ENCODE data around the gene MSI1. TPM values are rescaled to one million over a fixed set of nuclear protein-coding genes. Genes with fewer than 3 reads are reported as not detected.
A peak's percentile ranks its signal among the peaks of the same experiment; 100 is the strongest.

MSI1 gene
- total and polyA plus RNA-seq, 3 experiments from 2014 or later, result 0.22 TPM; not detected in 1

DNA sequence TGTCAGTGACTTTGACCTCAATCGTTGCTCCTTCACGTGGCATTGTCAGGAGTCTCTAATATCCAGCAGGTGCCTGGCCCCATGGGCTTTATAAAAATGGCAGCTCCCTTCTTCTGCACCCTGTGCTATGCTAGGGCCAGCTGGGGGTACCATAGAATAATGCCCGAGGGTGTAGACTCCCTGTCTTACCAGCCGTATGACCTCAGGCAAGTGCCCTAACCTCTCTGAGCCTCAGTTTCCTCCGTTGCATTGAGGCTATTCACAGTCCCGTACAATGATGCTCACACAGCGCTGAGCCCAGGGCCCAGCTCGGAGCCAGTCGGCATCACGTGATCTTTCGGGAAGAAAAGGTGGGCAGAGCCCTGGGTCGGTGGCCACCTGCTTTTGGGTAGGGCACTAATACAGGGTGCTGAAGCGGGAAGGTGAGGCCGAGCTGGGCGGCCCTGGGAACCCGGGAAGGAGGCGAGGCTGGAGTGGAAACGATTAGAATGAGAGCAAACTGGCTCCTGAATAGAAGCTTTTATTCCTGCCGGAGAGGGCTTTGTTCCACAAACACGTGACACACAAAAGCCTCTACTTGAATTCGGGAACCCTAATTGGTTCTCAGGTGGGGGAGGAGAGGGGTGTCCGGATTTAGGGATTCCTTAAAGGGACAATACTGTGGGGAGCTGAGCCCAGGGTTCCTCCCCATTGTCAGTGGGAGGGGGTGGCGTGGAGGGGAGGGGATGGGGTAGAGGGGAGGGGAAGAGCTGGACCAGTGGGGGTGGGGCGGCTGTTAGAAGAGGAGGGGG is 19.9 kb upstream of the MSI1 start:
- no peak overlapping the region for H3K4me3 ChIP-seq (ENCODE audit: low read length)
- H3K4me1 Mint-ChIP-seq, result peaks cover 6 to 8% (median 6%) of the 10 kb centered on the region in 3 donors
- no peaks in the 10 kb centered on the region for H3K4me1 ChIP-seq (ENCODE audit: insufficient read depth, low read length)
- ChIA-PET CTCF (no interaction called here), POLR2A (no interaction called here)
- H3K27me3 ChIP-seq (ENCODE audit: insufficient read depth, low read length, poor library complexity, severe bottlenecking), result peaks cover 7% of the 10 kb centered on the region
- no peaks in the 10 kb centered on the region for H3K9me3 Mint-ChIP-seq
- DNase-seq, result no peak
- H3K36me3 Mint-ChIP-seq, result no peaks in the 10 kb centered on the region
- peak overlapping the region in 1 of 8 donors; percentile 43 for H3K27ac Mint-ChIP-seq
- no peak overlapping the region for H3K4me3 Mint-ChIP-seq
- no peak overlapping the region for H3K27ac ChIP-seq (ENCODE audit: low read depth, low read length)
- H3K9me3 ChIP-seq (ENCODE audit: low read length), result no peaks in the 10 kb centered on the region
- H3K27me3 Mint-ChIP-seq, result peaks cover 27 to 37% of the 10 kb centered on the region in 2 donors
- no peaks in the 10 kb centered on the region for H3K36me3 ChIP-seq (ENCODE audit: insufficient read depth, low read length)

DNA sequence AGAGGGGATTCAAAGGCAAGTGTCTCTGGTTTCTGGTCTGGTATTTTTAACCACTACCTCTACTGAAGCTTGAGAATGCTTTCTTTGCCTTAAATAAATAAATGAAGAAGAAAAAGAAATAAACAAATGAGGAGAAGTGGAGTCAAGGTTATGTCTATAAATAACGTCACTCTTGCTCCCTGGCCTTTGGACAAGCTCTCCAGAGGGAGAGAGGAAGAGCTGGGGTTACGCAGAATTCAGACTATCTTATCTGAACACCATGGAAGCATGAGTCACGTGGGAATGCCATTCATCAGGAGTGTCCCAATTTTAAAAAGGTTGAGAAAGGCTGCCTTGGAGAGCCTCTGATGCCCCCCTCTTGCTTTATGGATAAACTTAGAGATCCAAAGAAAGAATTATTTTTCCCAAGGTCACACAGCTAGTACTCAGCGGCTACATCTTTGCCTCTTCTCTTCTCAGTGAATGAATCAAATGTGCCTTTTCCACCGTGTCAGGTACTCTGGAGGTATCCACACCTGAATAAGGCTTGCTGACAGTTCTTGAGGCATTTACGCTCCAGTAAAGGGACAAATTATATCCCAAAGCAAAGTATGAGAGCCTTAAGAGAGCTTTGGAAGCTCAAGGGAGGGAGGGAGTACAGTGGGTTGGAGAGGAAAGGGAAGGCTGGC is 12.9 kb upstream of the MSI1 start:
- Histone ChIP-seq H3K27ac (ENCODE audit: low read depth, low read length) (no peak overlapping the region), H3K9me3 (ENCODE audit: low read length) (no peaks in the 10 kb centered on the region), H3K4me3 (ENCODE audit: low read length) (no peak overlapping the region), H3K27me3 (ENCODE audit: insufficient read depth, low read length, poor library complexity, severe bottlenecking) (no peaks in the 10 kb centered on the region), H3K36me3 (ENCODE audit: insufficient read depth, low read length) (no peaks in the 10 kb centered on the region), H3K4me1 (ENCODE audit: insufficient read depth, low read length) (no peaks in the 10 kb centered on the region)
- POLR2A ChIA-PET, result no interaction called here
- CTCF ChIA-PET, result interaction anchor here (0.6 kb wide), 1 partner anchor 508 kb away, joined by 3 read pairs; no protein-coding TSS in a partner anchor
- Mint-ChIP-seq H3K9me3 (no peaks in the 10 kb centered on the region), H3K4me3 (no peak overlapping the region), H3K36me3 (no peaks in the 10 kb centered on the region), H3K27ac (no peak overlapping the region), H3K4me1 (no peaks in the 10 kb centered on the region), H3K27me3 (peaks cover 27 to 48% of the 10 kb centered on the region in 2 donors)
- DNase-seq, result no peak

DNA sequence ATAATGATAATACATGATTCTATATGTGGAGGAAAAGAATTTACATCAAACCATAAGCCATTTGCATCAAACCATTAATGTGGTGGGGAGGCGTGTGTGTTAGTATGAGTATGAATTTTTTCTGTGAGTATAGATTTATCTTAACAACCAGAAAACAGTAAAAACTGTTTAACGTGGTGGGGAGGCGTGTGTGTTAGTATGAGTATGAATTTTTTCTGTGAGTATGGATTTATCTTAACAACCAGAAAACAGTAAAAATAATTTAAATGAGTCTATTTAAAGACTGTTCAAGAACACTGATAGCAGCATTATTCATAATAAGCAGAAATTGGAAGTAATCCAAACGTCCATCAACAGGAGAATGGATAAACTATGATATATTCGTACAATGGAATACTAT is 9.1 kb upstream of the MSI1 start:
- no peaks in the 10 kb centered on the region for H3K9me3 Mint-ChIP-seq
- H3K27me3 Mint-ChIP-seq, result peaks cover 38 to 66% of the 10 kb centered on the region in 2 donors
- no peaks in the 10 kb centered on the region for H3K4me1 Mint-ChIP-seq
- Histone ChIP-seq H3K4me3 (ENCODE audit: low read length) (no peak overlapping the region), H3K36me3 (ENCODE audit: insufficient read depth, low read length) (no peaks in the 10 kb centered on the region), H3K9me3 (ENCODE audit: low read length) (no peaks in the 10 kb centered on the region), H3K27ac (ENCODE audit: low read depth, low read length) (no peak overlapping the region), H3K4me1 (ENCODE audit: insufficient read depth, low read length) (no peaks in the 10 kb centered on the region), H3K27me3 (ENCODE audit: insufficient read depth, low read length, poor library complexity, severe bottlenecking) (peaks cover 10% of the 10 kb centered on the region)
- ChIA-PET CTCF (no interaction called here), POLR2A (no interaction called here)
- H3K27ac Mint-ChIP-seq, result no peak overlapping the region
- H3K36me3 Mint-ChIP-seq, result no peaks in the 10 kb centered on the region
- no peak overlapping the region for H3K4me3 Mint-ChIP-seq
- no peak for DNase-seq

DNA sequence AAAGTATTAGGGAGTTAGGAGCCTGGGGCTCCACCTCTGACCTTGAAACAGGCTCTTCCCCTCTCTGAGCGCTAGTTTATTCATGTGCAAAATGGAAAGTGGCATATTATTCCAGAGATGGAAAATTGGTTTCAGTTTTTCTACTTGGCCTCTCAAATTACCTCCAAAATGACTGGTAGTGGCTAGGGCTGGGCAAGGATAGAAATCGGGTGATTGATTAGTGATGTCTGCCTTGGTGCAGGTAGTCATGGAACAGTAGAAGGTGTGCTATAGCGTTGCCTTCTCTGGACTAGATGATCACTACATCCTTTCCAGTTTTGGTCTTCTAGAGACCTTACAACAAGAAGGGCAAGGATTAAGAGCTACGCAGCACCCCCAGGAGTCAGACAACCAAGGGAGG is 8.6 kb upstream of the MSI1 start:
- Mint-ChIP-seq H3K4me3 (no peak overlapping the region), H3K36me3 (no peaks in the 10 kb centered on the region), H3K27me3 (peaks cover 41 to 70% of the 10 kb centered on the region in 2 donors), H3K4me1 (no peaks in the 10 kb centered on the region), H3K9me3 (no peaks in the 10 kb centered on the region), H3K27ac (no peak overlapping the region)
- Histone ChIP-seq H3K4me1 (ENCODE audit: insufficient read depth, low read length) (no peaks in the 10 kb centered on the region), H3K27ac (ENCODE audit: low read depth, low read length) (no peak overlapping the region), H3K9me3 (ENCODE audit: low read length) (no peaks in the 10 kb centered on the region), H3K36me3 (ENCODE audit: insufficient read depth, low read length) (no peaks in the 10 kb centered on the region), H3K4me3 (ENCODE audit: low read length) (no peak overlapping the region), H3K27me3 (ENCODE audit: insufficient read depth, low read length, poor library complexity, severe bottlenecking) (peaks cover 10% of the 10 kb centered on the region)
- ChIA-PET POLR2A (no interaction called here), CTCF (no interaction called here)
- no peak for DNase-seq

DNA sequence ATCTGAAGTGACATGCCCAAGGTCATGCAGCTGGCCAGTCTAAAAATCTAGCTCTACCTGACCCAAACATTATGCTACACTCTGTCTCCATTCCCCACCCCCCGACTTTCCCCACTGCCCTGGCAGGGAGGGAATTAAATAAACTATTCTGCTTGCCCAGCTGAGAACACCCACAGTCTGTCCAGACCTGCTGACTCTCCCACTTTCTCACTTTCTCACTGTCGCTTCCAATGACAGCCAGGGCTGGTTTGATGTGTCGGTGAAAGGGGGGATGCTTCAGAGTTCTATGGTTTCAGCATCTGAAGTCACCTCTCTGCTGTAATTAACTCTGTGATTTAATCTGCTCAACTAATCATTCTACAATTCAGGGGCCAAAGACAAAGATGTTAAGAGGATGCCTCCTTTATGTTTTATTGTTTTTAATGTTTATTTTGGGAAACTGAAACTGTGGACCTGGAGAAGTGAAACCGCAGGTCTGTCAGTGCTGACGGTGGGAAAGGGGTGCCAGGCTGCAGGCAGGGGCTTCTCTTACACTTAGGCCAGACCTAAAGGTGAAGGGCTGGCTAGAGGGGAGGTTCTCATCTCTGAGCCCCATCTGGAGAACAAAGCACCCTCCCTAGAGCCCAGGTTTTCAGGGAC is 8.1 kb upstream of the MSI1 start:
- no peak overlapping the region for H3K4me3 ChIP-seq (ENCODE audit: low read length)
- Mint-ChIP-seq H3K36me3 (no peaks in the 10 kb centered on the region), H3K9me3 (no peaks in the 10 kb centered on the region), H3K4me3 (no peak overlapping the region), H3K27ac (peak overlapping the region in 1 of 8 donors; percentile 28), H3K27me3 (peaks cover 40 to 73% of the 10 kb centered on the region in 2 donors), H3K4me1 (no peaks in the 10 kb centered on the region)
- DNase-seq, result no peak
- H3K9me3 ChIP-seq (ENCODE audit: low read length), result no peaks in the 10 kb centered on the region
- POLR2A ChIA-PET, result no interaction called here
- no peaks in the 10 kb centered on the region for H3K36me3 ChIP-seq (ENCODE audit: insufficient read depth, low read length)
- no peak overlapping the region for H3K27ac ChIP-seq (ENCODE audit: low read depth, low read length)
- CTCF ChIA-PET, result no interaction called here
- peaks cover 10% of the 10 kb centered on the region for H3K27me3 ChIP-seq (ENCODE audit: insufficient read depth, low read length, poor library complexity, severe bottlenecking)
- no peaks in the 10 kb centered on the region for H3K4me1 ChIP-seq (ENCODE audit: insufficient read depth, low read length)

DNA sequence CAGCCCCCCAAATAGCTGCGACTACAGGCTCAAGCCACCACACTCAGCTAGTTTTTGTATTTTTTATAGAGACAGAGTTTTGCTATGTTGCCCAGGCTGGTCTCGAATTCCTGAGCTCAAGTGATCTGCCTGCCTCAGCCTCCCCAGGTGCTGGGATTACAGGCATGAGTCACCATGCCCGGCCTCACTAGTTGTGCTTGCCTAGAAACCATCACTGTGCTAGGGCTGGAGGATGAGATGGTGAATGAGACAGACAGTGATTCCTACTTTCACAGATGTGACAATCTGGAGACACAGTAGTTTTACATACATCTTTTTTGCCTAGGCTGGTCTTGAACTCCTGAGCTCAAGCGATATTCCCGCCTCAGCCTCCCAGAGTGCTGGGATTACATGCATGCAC is 7.5 kb upstream of the MSI1 start:
- ChIA-PET CTCF (no interaction called here), POLR2A (no interaction called here)

DNA sequence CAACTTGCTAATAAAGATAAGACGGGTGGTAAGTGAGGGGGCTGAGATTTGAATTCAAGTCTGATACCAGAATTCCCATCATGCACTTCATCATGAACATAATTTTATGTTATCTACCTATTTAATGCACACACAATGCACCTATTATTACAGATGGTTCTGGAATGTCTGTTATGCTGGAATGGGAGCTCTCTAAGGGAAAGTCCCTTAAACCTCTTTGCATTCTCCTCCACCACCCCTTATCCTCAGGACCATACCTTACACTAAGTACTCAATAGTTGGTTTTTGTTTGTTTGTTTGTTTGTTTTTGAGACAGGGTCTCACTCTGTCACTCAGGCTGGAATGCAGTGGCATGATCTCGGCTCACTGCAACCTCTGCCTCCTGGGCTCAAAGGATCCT is 7.0 kb upstream of the MSI1 start:
- peaks cover 19% of the 10 kb centered on the region for H3K27me3 ChIP-seq (ENCODE audit: insufficient read depth, low read length, poor library complexity, severe bottlenecking)
- no peaks in the 10 kb centered on the region for H3K9me3 Mint-ChIP-seq
- no peak overlapping the region for H3K4me3 Mint-ChIP-seq
- H3K27ac Mint-ChIP-seq, result no peak overlapping the region
- H3K36me3 ChIP-seq (ENCODE audit: insufficient read depth, low read length), result no peaks in the 10 kb centered on the region
- POLR2A ChIA-PET, result no interaction called here
- DNase-seq, result no peak
- H3K4me3 ChIP-seq (ENCODE audit: low read length), result no peak overlapping the region
- CTCF ChIA-PET, result interaction anchor here (1.3 to 1.5 kb wide), 2 partner anchors 8 to 54 kb away, joined by 3 to 5 read pairs; no protein-coding TSS in a partner anchor
- H3K4me1 ChIP-seq (ENCODE audit: insufficient read depth, low read length), result no peaks in the 10 kb centered on the region
- H3K27ac ChIP-seq (ENCODE audit: low read depth, low read length), result no peak overlapping the region
- no peaks in the 10 kb centered on the region for H3K36me3 Mint-ChIP-seq
- H3K4me1 Mint-ChIP-seq, result no peaks in the 10 kb centered on the region
- H3K27me3 Mint-ChIP-seq, result peaks cover 44 to 73% of the 10 kb centered on the region in 2 donors
- H3K9me3 ChIP-seq (ENCODE audit: low read length), result no peaks in the 10 kb centered on the region

More for the DNA sequence above, 7.5 kb upstream of the MSI1 start:
- no peak for DNase-seq
- no peaks in the 10 kb centered on the region for H3K9me3 Mint-ChIP-seq
- no peaks in the 10 kb centered on the region for H3K9me3 ChIP-seq (ENCODE audit: low read length)
- H3K4me3 Mint-ChIP-seq, result no peak overlapping the region
- no peak overlapping the region for H3K4me3 ChIP-seq (ENCODE audit: low read length)
- H3K4me1 Mint-ChIP-seq, result no peaks in the 10 kb centered on the region
- H3K36me3 ChIP-seq (ENCODE audit: insufficient read depth, low read length), result no peaks in the 10 kb centered on the region
- peaks cover 41 to 73% of the 10 kb centered on the region in 2 donors for H3K27me3 Mint-ChIP-seq
- no peak overlapping the region for H3K27ac ChIP-seq (ENCODE audit: low read depth, low read length)
- H3K27me3 ChIP-seq (ENCODE audit: insufficient read depth, low read length, poor library complexity, severe bottlenecking), result peaks cover 15% of the 10 kb centered on the region
- H3K27ac Mint-ChIP-seq, result no peak overlapping the region
- no peaks in the 10 kb centered on the region for H3K4me1 ChIP-seq (ENCODE audit: insufficient read depth, low read length)
- H3K36me3 Mint-ChIP-seq, result no peaks in the 10 kb centered on the region

DNA sequence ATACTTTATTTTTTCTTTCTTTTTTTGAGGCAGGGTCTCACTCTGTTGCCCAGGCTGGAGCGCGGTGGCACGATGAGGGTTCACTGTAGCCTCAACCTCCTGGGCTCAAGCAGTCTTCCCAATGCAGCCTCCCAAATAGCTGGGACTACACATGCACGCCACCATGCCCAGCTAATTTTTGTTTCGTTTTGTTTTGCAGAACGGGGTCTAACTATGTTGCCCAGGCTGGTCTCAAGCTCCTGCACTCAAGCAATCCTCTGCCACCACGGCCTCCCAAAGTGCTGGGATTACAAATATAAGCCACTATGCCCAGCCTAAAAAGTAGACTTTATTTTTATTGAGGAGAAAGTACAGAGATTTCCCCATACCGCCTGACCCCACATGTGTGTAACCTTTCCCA is 4.7 kb upstream of the MSI1 start:
- ChIA-PET POLR2A (no interaction called here), CTCF (no interaction called here)
- Mint-ChIP-seq H3K9me3 (no peaks in the 10 kb centered on the region), H3K4me3 (no peak overlapping the region), H3K27ac (no peak overlapping the region), H3K36me3 (no peaks in the 10 kb centered on the region), H3K27me3 (peaks cover 58 to 81% of the 10 kb centered on the region in 2 donors), H3K4me1 (peaks cover 8 to 10% (median 9%) of the 10 kb centered on the region in 3 donors)
- no peak overlapping the region for H3K4me3 ChIP-seq (ENCODE audit: low read length)
- peaks cover 5% of the 10 kb centered on the region for H3K4me1 ChIP-seq (ENCODE audit: insufficient read depth, low read length)
- peaks cover 35% of the 10 kb centered on the region for H3K27me3 ChIP-seq (ENCODE audit: insufficient read depth, low read length, poor library complexity, severe bottlenecking)
- DNase-seq, result no peak
- no peak overlapping the region for H3K27ac ChIP-seq (ENCODE audit: low read depth, low read length)
- no peaks in the 10 kb centered on the region for H3K9me3 ChIP-seq (ENCODE audit: low read length)
- H3K36me3 ChIP-seq (ENCODE audit: insufficient read depth, low read length), result no peaks in the 10 kb centered on the region
